K562 (cell line): ENCODE measurements around the gene LRRK1. TPM values are rescaled to one million over a fixed set of nuclear protein-coding genes. Genes with fewer than 3 reads are reported as not detected.

Experiments
- ATAC-seq: fragments of 200-7000 bp; cut with Tn5 transposase; 3 replicates; pipeline ENCODE4 v1.9.1; 2020; ENCODE audit warnings: moderate library complexity
- BruUV-seq: library from RNA; stranded (reverse); fragments of 400-500 nt; replicated peaks from 2 replicates; lab custom pipeline; 2021; lab: Mats Ljungman, UMichigan
- CTCF ChIA-PET: fragments of 300-600 bp; formaldehyde crosslinking; extraction: SDS; loops from one replicate; lab custom pipeline; 2021; ENCODE audit warnings: low intra/inter-chr PET ratio; lab: Yijun Ruan, JAX
- POLR2A ChIA-PET: fragments of 300-600, 350-650 bp; sonication (Branson Sonifier 250); formaldehyde crosslinking; extraction: SDS; loops from one replicate; lab custom pipeline; 2021; ENCODE audit warnings: antibody characterized with exemption, inconsistent platforms; lab: Yijun Ruan, JAX
- DNase-seq, 4 experiments: peaks; one replicate each; pipeline versions ENCODE4 v3.0.0 to v3.0.0-alpha.2; 2011 to 2018; ENCODE audit warnings: low spot score in 3 of 4, mixed read lengths in 3 of 4; ENCODE audit errors: extremely low read depth in 1 of 4
- FAIRE-seq: peaks from 2 replicates; lab custom pipeline; 2011; peaks lifted over from hg19 to GRCh38; lab: Jason Lieb, UNC
- H2AFZ ChIP-seq: 2 replicates; pipeline ENCODE4 v1.6.0; 2011; ENCODE audit warnings: low read depth, low read length, control low read depth, inconsistent platforms
- H3K27ac ChIP-seq: fragments of 200-600 bp; 3 replicates; pipeline ENCODE4 v1.8.0; 2011; ENCODE audit warnings: low read depth, mild to moderate bottlenecking, control low read depth, inconsistent platforms, low read length, moderate library complexity, mixed read lengths; ENCODE audit errors: extremely low read depth
- H3K27me3 ChIP-seq, 2 experiments: fragments of 300-600 bp in 1 of 2; 2 replicates in 1 of 2; 3 replicates in 1 of 2; pipeline versions ENCODE4 v1.6.0 to v1.8.0; 2011; ENCODE audit warnings: inconsistent platforms in 2 of 2, low read length in 2 of 2, mild to moderate bottlenecking in 1 of 2, mixed read lengths in 1 of 2, moderate library complexity in 1 of 2; ENCODE audit not compliant: control insufficient read depth in 2 of 2, insufficient read depth in 2 of 2
- H3K36me3 ChIP-seq: fragments of 300-600 bp; 3 replicates; pipeline ENCODE4 v1.8.0; 2011; ENCODE audit warnings: mild to moderate bottlenecking, low read length, inconsistent platforms; ENCODE audit not compliant: control insufficient read depth, insufficient read depth
- H3K4me1 ChIP-seq, 2 experiments: fragments of 200-600 bp in 1 of 2; replicated peaks in 1 of 2; 2 replicates in 1 of 2; 3 replicates in 1 of 2; pipeline versions ENCODE4 v1.5.1 to v1.8.0; 2011; ENCODE audit warnings: inconsistent platforms in 2 of 2, low read length in 2 of 2, mild to moderate bottlenecking in 1 of 2, mixed read lengths in 1 of 2, moderate library complexity in 1 of 2; ENCODE audit not compliant: control insufficient read depth in 2 of 2, insufficient read depth in 2 of 2
- H3K4me2 ChIP-seq: 2 replicates; pipeline ENCODE4 v1.6.1; 2011; ENCODE audit warnings: low read length, control low read depth, inconsistent platforms, mixed read lengths; ENCODE audit not compliant: insufficient read depth
- H3K4me3 ChIP-seq: fragments of 200-600 bp; sonication (generic), shearing (Covaris generic); 2 replicates; pipeline ENCODE4 v1.5.1; 2016; ENCODE audit warnings: control low read depth, inconsistent platforms
- H3K79me2 ChIP-seq: fragments of 200-600 bp; 3 replicates; pipeline ENCODE4 v1.8.0; 2011; ENCODE audit warnings: low read length, inconsistent platforms; ENCODE audit not compliant: control insufficient read depth, insufficient read depth
- H3K9ac ChIP-seq, 2 experiments: 2 replicates each; pipeline versions ENCODE4 v1.6.0 to v1.6.1; 2011; ENCODE audit warnings: low read depth in 2 of 2, low read length in 2 of 2, control low read depth in 1 of 2, inconsistent platforms in 1 of 2, mild to moderate bottlenecking in 1 of 2, mixed read lengths in 1 of 2; ENCODE audit not compliant: insufficient read depth in 1 of 2
- H3K9me1 ChIP-seq: one replicate; pipeline ENCODE4 v1.6.0; 2011; ENCODE audit warnings: inconsistent platforms, mild to moderate bottlenecking, low read length, moderate library complexity; ENCODE audit not compliant: control insufficient read depth, insufficient read depth
- H3K9me3 ChIP-seq: replicated peaks from 2 replicates; pipeline ENCODE4 v1.5.1; 2011; ENCODE audit warnings: low read depth, low read length, inconsistent platforms; ENCODE audit not compliant: control insufficient read depth, insufficient read depth
- H4K20me1 ChIP-seq: replicated peaks from 2 replicates; pipeline ENCODE4 v1.6.1; 2011; ENCODE audit warnings: low read length, inconsistent platforms, mixed read lengths; ENCODE audit not compliant: control insufficient read depth, insufficient read depth
- ARID1B ChIP-seq: fragments of 450-650 bp; IDR thresholded peaks from 2 replicates; pipeline ENCODE4 v1.6.1; 2016; ENCODE audit warnings: antibody characterized with exemption, mild to moderate bottlenecking, inconsistent platforms
- BRCA1 ChIP-seq, 2 experiments: fragments of 450-650 bp in 1 of 2; sonication (generic) in 1 of 2; formaldehyde crosslinking in 1 of 2; IDR thresholded peaks; 2 replicates each; pipeline versions ENCODE4 v1.5.0 to v1.6.1; 2017 to 2020; ENCODE audit warnings: mild to moderate bottlenecking in 1 of 2, missing genetic modification reagents in 1 of 2
- ESRRA ChIP-seq: fragments of 450-650 bp; IDR thresholded peaks from 2 replicates; pipeline ENCODE4 v1.6.1; 2014; ENCODE audit warnings: low read depth, mild to moderate bottlenecking, moderate library complexity, borderline replicate concordance
- JUNB ChIP-seq: fragments of 450-650 bp; formaldehyde crosslinking; conservative IDR thresholded peaks from 2 replicates; pipeline ENCODE4 v1.4.0; 2020; ENCODE audit warnings: mild to moderate bottlenecking
- MCM3 ChIP-seq: fragments of 450-650 bp; IDR thresholded peaks from 2 replicates; pipeline ENCODE4 v1.6.1; 2016
- PHTF2 ChIP-seq: fragments of 250-450 bp; sonication (Bioruptor Pico); IDR thresholded peaks from 2 replicates; pipeline ENCODE4 v1.5.0; 2021; ENCODE audit warnings: mild to moderate bottlenecking
- POLR2A ChIP-seq: fragments of 450-650 bp; conservative IDR thresholded peaks from 2 replicates; pipeline ENCODE4 v1.6.1; 2016
- RBFOX2 ChIP-seq: fragments of 200-400 bp; formaldehyde crosslinking; IDR thresholded peaks from 2 replicates; pipeline ENCODE4 v1.6.1; 2017; ENCODE audit warnings: low read depth, mild to moderate bottlenecking, low read length, moderate library complexity
- SAFB2 ChIP-seq: fragments of 200-400 bp; formaldehyde crosslinking; IDR thresholded peaks from 2 replicates; pipeline ENCODE4 v1.6.1; 2018; ENCODE audit warnings: borderline replicate concordance, low read length, low read depth, moderate library complexity; ENCODE audit not compliant: severe bottlenecking
- ZNF124 ChIP-seq: sonication (generic); formaldehyde crosslinking; IDR thresholded peaks from 2 replicates; pipeline ENCODE4 v1.8.1; 2022; ENCODE audit warnings: missing genetic modification reagents
- ZNF764 ChIP-seq: fragments of 250-450 bp; sonication (Bioruptor Pico); IDR thresholded peaks from 2 replicates; pipeline ENCODE4 v1.4.0; 2020; ENCODE audit warnings: low read depth, mild to moderate bottlenecking, moderate library complexity
- ZNF780A ChIP-seq: fragments of 250-450 bp; sonication (Bioruptor Pico); IDR thresholded peaks from 2 replicates; pipeline ENCODE4 v1.5.0; 2021; ENCODE audit warnings: mild to moderate bottlenecking
- WGBS: fragments of 100-300 bp; shearing (Covaris generic); methylation state at CpG from one replicate; pipeline ENCODE4 v1.1.6; 2016; ENCODE audit warnings: low coverage, mixed read lengths; ENCODE audit not compliant: insufficient coverage; ENCODE audit errors: missing lambda C conversion rate; 5-methylcytosine and 5-hydroxymethylcytosine counted together
- in situ Hi-C: fragments of 300-500 bp; cut with MboI; formaldehyde crosslinking; loops from 4 replicates; pipeline ENCODE4 v1.15.0; 2018; ENCODE audit warnings: inconsistent platforms, mixed read lengths
- intact Hi-C: fragments of 100-400 bp; cut with micrococcal nuclease; formaldehyde crosslinking; loops from 2 replicates; pipeline ENCODE4 v1.14.2; 2022
- polyA plus RNA-seq, 8 experiments: library from polyadenylated mRNA; depleted of rRNA in 4 of 8; stranded (reverse) in 5 of 8; unstranded in 3 of 8; fragments of >200 nt; fragmentation: Nextera tagmentation in 2 of 8; fragmentation: Illumina TruSeq in 1 of 8; extraction: Ambion mirVana in 2 of 8; extraction: Trizol in 1 of 8; gene quantifications; 2 replicates each; pipeline versions ENCODE4 v1.2.1 to v1.2.3, GENCODE V29; 2011 to 2014; ENCODE audit warnings: inconsistent platforms in 1 of 8, missing spikeins in 1 of 8
- total RNA-seq, 7 experiments: library from RNA; depleted of rRNA in 6 of 7; stranded (reverse); fragments of >200 nt in 6 of 7; fragmentation: Illumina TruSeq in 2 of 7; extraction: Trizol in 2 of 7; gene quantifications; 2 replicates each; pipeline versions ENCODE4 v1.2.1 to v1.2.3, GENCODE V29; 2011 to 2021; ENCODE audit warnings: low replicate concordance in 1 of 7
- TF ChIP-seq, protein P1 (sequence below), 2 experiments: fragments of 450-650 bp; formaldehyde crosslinking in 1 of 2; IDR thresholded peaks; 2 replicates each; pipeline versions ENCODE4 v1.4.0 to v1.6.1; 2014 to 2020; ENCODE audit warnings: mild to moderate bottlenecking in 2 of 2, borderline replicate concordance in 1 of 2, low read depth in 1 of 2
- TF ChIP-seq, protein P2 (sequence below): fragments of 250-450 bp; sonication (Bioruptor Pico); IDR thresholded peaks from 2 replicates; pipeline ENCODE4 v1.8.0; 2021; ENCODE audit warnings: moderate library complexity, mild to moderate bottlenecking, inconsistent platforms

LRRK1 gene
- total and polyA plus RNA-seq, 9 of the 15 experiments (the other 6 are each of a cell fraction or from before 2014, with no cell fraction given) = 0.01 to 1.5 (median 0.11) TPM

DNA sequence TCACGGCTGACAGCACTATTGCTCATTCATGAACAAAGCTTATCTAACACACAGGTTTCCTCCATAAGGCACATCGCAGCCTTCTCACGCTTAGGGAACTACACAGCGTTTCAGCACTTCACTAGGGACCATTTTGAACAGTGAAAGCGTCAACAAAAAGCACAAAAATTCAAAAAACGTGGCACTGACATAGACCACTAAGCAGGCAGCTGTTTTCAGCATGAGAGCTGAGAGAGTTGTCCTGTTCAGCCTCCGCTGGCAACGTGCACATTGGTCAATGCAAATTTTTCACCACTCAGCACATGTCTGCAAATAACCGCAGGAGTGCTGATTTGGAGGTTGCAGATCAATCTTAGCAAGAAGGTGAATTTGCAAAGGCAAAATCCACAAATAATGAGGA, 109.2 kb downstream of the LRRK1 start:
- ChIA-PET CTCF (no interaction called here), POLR2A (no interaction called here)
- Histone ChIP-seq H3K4me2 (no peak overlapping the region), H3K27me3 (peaks cover 52 to 75% of the 10 kb centered on the region in 2 experiments), H3K79me2 (no peaks in the 10 kb centered on the region), H2AFZ (no peak overlapping the region), H3K36me3 (no peaks in the 10 kb centered on the region), H3K9me3 (no peaks in the 10 kb centered on the region), H3K9me1 (no peaks in the 10 kb centered on the region), H3K27ac (no peak overlapping the region), H3K9ac (no peak overlapping the region), H3K4me1 (peaks cover 0 to 5% of the 10 kb centered on the region in 2 experiments; a peak in 2 of 5 replicates), H3K4me3 (no peak overlapping the region), H4K20me1 (no peaks in the 10 kb centered on the region; the same call in 1 of the 2 replicates)
- intact Hi-C loops (no loop called here), in situ Hi-C loops (no loop called here)
- WGBS = 0% methylated on average over 9 of the region's 9 CpGs
- DNase-seq (no peak), FAIRE-seq (peak; percentile 11), ATAC-seq (no peak)
- no peak for TF ChIP-seq JUNB (CRISPR knock-in tag)
- TF ChIP-seq BRCA1 (IDR thresholded peaks at IDR 0.05) = no peak
- TF ChIP-seq BRCA1 (CRISPR knock-in tag; IDR thresholded peaks at IDR 0.05) = no peak
- TF ChIP-seq ZNF764 (CRISPR knock-in tag) = no peak
- no peak for TF ChIP-seq ESRRA
- TF ChIP-seq ZNF780A (CRISPR knock-in tag) = no peak
- no peak for TF ChIP-seq ARID1B
- TF ChIP-seq, protein P1, sequence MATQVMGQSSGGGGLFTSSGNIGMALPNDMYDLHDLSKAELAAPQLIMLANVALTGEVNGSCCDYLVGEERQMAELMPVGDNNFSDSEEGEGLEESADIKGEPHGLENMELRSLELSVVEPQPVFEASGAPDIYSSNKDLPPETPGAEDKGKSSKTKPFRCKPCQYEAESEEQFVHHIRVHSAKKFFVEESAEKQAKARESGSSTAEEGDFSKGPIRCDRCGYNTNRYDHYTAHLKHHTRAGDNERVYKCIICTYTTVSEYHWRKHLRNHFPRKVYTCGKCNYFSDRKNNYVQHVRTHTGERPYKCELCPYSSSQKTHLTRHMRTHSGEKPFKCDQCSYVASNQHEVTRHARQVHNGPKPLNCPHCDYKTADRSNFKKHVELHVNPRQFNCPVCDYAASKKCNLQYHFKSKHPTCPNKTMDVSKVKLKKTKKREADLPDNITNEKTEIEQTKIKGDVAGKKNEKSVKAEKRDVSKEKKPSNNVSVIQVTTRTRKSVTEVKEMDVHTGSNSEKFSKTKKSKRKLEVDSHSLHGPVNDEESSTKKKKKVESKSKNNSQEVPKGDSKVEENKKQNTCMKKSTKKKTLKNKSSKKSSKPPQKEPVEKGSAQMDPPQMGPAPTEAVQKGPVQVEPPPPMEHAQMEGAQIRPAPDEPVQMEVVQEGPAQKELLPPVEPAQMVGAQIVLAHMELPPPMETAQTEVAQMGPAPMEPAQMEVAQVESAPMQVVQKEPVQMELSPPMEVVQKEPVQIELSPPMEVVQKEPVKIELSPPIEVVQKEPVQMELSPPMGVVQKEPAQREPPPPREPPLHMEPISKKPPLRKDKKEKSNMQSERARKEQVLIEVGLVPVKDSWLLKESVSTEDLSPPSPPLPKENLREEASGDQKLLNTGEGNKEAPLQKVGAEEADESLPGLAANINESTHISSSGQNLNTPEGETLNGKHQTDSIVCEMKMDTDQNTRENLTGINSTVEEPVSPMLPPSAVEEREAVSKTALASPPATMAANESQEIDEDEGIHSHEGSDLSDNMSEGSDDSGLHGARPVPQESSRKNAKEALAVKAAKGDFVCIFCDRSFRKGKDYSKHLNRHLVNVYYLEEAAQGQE (IDR thresholded peaks at IDR 0.05; ENCODE audit: borderline replicate concordance) = no peak
- TF ChIP-seq, protein P1 (CRISPR knock-in tag; IDR thresholded peaks at IDR 0.05; ENCODE audit: low read depth) = no peak
- TF ChIP-seq RBFOX2 = no peak
- no peak for TF ChIP-seq PHTF2 (CRISPR knock-in tag)
- no peak for TF ChIP-seq SAFB2
- TF ChIP-seq ZNF124 (CRISPR knock-in tag) = no peak
- TF ChIP-seq, protein P2, sequence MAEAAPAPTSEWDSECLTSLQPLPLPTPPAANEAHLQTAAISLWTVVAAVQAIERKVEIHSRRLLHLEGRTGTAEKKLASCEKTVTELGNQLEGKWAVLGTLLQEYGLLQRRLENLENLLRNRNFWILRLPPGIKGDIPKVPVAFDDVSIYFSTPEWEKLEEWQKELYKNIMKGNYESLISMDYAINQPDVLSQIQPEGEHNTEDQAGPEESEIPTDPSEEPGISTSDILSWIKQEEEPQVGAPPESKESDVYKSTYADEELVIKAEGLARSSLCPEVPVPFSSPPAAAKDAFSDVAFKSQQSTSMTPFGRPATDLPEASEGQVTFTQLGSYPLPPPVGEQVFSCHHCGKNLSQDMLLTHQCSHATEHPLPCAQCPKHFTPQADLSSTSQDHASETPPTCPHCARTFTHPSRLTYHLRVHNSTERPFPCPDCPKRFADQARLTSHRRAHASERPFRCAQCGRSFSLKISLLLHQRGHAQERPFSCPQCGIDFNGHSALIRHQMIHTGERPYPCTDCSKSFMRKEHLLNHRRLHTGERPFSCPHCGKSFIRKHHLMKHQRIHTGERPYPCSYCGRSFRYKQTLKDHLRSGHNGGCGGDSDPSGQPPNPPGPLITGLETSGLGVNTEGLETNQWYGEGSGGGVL (CRISPR knock-in tag) = no peak
- no peak for TF ChIP-seq MCM3
- TF ChIP-seq POLR2A = no peak
- BruUV-seq = no TSS peak
